NB4 (cell line): ENCODE measurements around the gene PIAS1.

Source experiments
- DNase-seq: peaks from one replicate; pipeline ENCODE4 v3.0.0; 2010; ENCODE audit warnings: low read depth
- H3K4me3 ChIP-seq: one replicate; pipeline ENCODE4 v1.5.1; 2011; ENCODE audit warnings: mild to moderate bottlenecking, low read depth, low read length, moderate library complexity
- MYC ChIP-seq: IDR thresholded peaks from 2 replicates; pipeline ENCODE4 v1.6.1; 2011; ENCODE audit warnings: low read depth, low read length
- POLR2A ChIP-seq: IDR thresholded peaks from 2 replicates; pipeline ENCODE4 v1.6.1; 2011; ENCODE audit warnings: mild to moderate bottlenecking; ENCODE audit not compliant: insufficient read length; ENCODE audit errors: extremely low read depth
- TF ChIP-seq, protein P1 (sequence below): IDR thresholded peaks from 2 replicates; pipeline ENCODE4 v1.6.1; 2011; ENCODE audit warnings: low read depth, low read length
- TF ChIP-seq, protein P2 (sequence below): IDR thresholded peaks from one replicate; pipeline ENCODE4 v1.5.1; 2012; ENCODE audit warnings: low read depth, low read length

The PIAS1 gene

DNA sequence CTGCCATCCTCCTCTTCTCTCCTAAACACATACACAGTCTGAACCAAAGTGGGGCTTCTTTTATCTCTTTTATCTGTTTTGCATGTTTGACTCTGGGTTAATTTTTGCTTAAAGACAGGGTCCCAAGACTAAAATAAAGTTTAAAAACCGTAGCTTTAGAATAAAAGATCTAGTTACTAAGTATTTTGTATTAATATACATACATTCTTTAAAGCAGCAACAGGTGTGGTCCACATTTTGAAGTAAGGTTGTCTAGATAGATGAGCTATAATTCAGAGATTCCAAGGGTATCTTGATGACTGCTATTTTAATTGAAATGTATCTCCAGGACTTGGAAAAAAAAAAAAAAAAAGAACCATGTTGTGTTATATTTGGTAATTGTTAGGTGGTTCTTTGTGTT, 89.7 kb downstream of the PIAS1 start:
- no peak overlapping the region for H3K4me3 ChIP-seq
- TF ChIP-seq MYC (no peak), POLR2A (no peak)
- TF ChIP-seq, protein P1, sequence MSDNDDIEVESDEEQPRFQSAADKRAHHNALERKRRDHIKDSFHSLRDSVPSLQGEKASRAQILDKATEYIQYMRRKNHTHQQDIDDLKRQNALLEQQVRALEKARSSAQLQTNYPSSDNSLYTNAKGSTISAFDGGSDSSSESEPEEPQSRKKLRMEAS = no peak
- TF ChIP-seq, protein P2, sequence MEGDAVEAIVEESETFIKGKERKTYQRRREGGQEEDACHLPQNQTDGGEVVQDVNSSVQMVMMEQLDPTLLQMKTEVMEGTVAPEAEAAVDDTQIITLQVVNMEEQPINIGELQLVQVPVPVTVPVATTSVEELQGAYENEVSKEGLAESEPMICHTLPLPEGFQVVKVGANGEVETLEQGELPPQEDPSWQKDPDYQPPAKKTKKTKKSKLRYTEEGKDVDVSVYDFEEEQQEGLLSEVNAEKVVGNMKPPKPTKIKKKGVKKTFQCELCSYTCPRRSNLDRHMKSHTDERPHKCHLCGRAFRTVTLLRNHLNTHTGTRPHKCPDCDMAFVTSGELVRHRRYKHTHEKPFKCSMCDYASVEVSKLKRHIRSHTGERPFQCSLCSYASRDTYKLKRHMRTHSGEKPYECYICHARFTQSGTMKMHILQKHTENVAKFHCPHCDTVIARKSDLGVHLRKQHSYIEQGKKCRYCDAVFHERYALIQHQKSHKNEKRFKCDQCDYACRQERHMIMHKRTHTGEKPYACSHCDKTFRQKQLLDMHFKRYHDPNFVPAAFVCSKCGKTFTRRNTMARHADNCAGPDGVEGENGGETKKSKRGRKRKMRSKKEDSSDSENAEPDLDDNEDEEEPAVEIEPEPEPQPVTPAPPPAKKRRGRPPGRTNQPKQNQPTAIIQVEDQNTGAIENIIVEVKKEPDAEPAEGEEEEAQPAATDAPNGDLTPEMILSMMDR = no peak
- DNase-seq = no peak

DNA sequence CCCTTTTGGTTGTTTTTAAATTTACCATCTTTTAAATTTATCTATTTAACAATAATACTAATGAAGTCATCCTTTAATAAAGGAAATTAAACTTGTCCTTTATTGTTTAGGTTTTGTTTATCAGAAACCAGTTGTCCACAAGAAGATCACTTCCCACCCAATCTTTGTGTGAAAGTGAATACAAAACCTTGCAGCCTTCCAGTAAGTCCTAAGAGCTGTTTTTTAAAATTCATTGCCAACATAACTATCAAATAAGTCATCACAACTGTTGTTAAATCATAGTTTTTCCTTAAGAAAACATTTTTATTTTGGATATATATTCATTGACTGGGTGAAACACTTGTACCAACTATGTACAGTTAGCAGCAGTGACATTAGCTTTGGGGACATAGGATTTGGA, 91.6 kb downstream of the PIAS1 start:
- TF ChIP-seq POLR2A (no peak), MYC (no peak)
- TF ChIP-seq, protein P1 = no peak
- TF ChIP-seq, protein P2 = no peak
- no peak overlapping the region for H3K4me3 ChIP-seq
- no peak for DNase-seq

DNA sequence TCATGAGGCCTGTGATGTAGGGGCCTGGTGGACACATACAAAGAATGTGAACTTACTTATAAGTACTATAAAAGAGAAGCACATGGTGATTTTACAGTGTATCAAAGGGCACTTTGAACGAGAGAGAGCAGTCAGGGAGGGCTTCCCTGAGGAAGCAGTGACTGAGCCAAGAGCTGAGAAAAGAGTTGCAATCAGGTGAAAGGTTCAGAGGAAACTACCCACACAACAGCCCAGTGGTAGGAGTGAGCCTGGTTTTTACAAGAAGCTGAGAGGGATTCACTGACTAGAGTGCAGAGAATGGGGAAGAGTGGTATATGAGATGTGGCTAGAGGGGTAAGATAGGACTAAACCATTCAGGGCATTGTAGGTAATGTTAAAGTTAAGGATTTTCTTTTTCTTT, 93.9 kb downstream of the PIAS1 start:
- H3K4me3 ChIP-seq = no peak overlapping the region
- TF ChIP-seq, protein P2 = no peak
- TF ChIP-seq, protein P1 = no peak
- no peak for TF ChIP-seq POLR2A
- TF ChIP-seq MYC = no peak
- peak; percentile 5 for DNase-seq

DNA sequence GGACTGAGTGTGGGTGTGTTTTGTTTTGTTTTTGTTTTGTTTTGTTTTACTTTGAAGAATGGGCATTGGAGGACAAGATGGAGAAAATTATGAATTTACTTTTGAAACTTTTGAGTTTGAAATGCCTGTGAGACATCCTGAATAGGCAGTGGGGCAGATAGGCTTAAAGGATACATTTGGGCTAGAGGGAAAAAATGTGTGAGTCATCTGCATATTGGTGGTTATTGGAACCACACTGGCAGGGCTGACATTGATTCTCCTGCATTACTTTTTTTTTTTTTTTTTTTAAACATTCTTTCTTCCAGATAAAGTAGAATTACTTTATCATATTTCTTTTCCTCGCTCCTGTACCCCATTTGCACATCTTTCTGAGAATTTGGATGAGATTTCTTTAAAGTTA, 94.9 kb downstream of the PIAS1 start:
- no peak overlapping the region for H3K4me3 ChIP-seq
- TF ChIP-seq MYC = no peak
- DNase-seq = no peak

DNA sequence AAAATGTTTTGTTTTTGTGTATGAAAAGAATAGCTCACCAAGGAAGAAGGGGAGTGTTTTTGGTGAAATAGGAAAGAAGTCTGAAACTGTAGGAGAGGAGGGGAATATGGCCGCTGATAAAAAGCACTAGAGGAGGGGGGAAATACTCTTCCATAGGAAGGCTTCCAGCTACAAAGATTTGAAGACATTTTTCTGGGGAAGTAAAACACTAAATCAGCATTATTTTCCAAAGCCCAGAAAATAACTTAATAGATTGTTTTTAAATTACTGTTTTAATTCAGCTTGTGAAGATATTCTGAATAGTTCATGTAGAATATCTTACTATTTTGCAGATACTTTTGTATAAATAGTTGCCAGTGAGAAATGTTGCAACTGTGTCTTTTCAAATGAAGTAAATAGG, 96.1 kb downstream of the PIAS1 start:
- TF ChIP-seq MYC = no peak
- TF ChIP-seq, protein P1 = no peak
- TF ChIP-seq POLR2A = no peak
- TF ChIP-seq, protein P2 = no peak
- no peak overlapping the region for H3K4me3 ChIP-seq
- DNase-seq = no peak

DNA sequence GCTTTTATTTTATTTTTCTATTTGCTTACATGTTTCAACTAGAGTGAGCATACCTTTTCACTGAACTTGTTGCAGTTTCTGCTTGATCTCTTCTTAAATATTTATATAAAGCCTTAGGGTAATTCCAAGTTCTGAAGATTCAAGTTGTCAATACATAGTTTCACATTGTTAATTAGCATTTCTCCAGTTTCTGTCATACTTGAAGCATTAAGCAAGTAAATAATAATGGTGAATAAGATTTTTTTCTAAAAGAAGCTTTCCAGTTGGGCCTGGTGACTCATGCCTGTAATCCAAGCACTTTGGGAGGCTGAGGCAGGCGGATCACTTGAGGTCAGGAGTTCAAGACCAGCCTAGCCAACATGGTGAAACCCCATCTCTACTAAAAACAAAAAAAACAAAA, 97.2 kb downstream of the PIAS1 start:
- TF ChIP-seq, protein P2 = no peak
- TF ChIP-seq POLR2A (no peak), MYC (no peak)
- TF ChIP-seq, protein P1 = no peak
- no peak for DNase-seq
- no peak overlapping the region for H3K4me3 ChIP-seq
